Neuron (in vitro differentiated cells): ENCODE results near the gene KRT15.

Experiments used
- H2AFZ ChIP-seq: one replicate; pipeline ENCODE4 v1.6.1; 2013; ENCODE audit warnings: low read depth, mild to moderate bottlenecking, inconsistent platforms, low read length, moderate library complexity
- H3K27me3 ChIP-seq: one replicate; pipeline ENCODE4 v1.6.1; 2013; ENCODE audit warnings: low read length; ENCODE audit not compliant: insufficient read depth
- H3K36me3 ChIP-seq: one replicate; pipeline ENCODE4 v1.6.1; 2013; ENCODE audit warnings: low read length; ENCODE audit not compliant: insufficient read depth
- H3K4me1 ChIP-seq: one replicate; pipeline ENCODE4 v1.6.1; 2013; ENCODE audit warnings: low read length; ENCODE audit not compliant: insufficient read depth
- H3K4me3 ChIP-seq: 2 replicates; pipeline ENCODE4 v1.5.1; 2013; ENCODE audit warnings: mild to moderate bottlenecking, low read length, moderate library complexity
- H3K9me3 ChIP-seq: one replicate; pipeline ENCODE4 v1.6.1; 2013; ENCODE audit warnings: low read length

KRT15 gene

DNA sequence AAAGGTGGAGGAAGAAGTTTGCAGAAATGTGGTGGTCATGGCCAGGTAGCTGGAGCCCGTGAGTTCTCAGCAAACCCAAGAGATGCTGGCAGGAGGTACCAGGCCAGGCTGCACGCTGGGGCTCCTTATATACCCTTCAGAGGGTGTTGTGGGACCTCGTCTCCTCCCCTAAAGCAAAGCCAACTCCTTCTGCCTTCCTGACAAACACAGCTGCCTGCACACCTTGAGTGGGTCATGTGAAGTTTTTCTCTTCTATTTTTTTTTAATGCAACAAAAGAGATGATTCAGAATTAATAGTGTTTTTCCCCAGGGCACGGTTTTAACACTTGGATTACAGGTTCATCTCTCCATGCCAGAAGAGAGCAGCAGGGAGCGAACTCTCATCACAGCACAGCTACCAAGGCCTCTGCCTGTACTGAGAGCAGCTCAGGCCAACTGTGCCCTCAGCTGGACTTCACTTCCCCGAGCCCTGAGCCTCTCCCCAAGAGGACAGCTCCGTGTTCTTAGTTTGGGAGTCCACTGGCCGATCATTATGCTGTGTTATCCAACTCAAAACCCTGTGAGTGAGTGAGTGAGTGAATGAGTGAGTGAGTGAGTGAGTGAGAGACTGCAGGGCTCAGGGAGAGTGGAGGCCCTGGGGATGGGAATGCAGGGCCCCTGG, at the start of gene KRT15:
TSS of gene KRT15 (minus strand) at position 102 of the 661 bp plus-strand sequence. CDS start at position 39, 63 bp downstream.
- Histone ChIP-seq H2AFZ (no peak within 1 kb of the TSS), H3K27me3 (peaks cover 6% of the 10 kb centered on the region), H3K4me3 (no peak within 1 kb of the TSS), H3K36me3 (no peaks in the 10 kb centered on the region), H3K4me1 (no peaks in the 10 kb centered on the region), H3K9me3 (no peaks in the 10 kb centered on the region)

DNA sequence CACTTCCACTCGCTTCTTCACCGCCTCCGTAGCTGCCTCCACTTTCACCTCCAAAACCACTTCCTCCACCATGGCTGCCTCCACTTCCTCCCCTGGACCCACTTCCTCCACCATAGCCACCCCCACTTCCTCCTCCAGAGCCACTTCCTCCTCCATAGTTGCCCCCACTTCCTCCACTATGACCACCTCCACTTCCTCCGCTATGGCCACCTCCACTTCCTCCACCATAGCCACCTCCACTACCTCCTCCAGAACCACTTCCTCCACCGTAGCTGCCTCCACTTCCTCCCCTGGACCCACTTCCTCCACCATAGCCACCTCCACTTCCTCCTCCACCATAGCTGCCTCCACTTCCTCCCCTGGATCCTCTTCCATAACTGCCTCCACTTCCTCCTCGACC, 48.6 kb upstream of the KRT15 start:
- Histone ChIP-seq H2AFZ (no peak overlapping the region), H3K27me3 (no peaks in the 10 kb centered on the region), H3K4me1 (no peaks in the 10 kb centered on the region), H3K36me3 (no peaks in the 10 kb centered on the region), H3K4me3 (no peak overlapping the region), H3K9me3 (no peaks in the 10 kb centered on the region)

DNA sequence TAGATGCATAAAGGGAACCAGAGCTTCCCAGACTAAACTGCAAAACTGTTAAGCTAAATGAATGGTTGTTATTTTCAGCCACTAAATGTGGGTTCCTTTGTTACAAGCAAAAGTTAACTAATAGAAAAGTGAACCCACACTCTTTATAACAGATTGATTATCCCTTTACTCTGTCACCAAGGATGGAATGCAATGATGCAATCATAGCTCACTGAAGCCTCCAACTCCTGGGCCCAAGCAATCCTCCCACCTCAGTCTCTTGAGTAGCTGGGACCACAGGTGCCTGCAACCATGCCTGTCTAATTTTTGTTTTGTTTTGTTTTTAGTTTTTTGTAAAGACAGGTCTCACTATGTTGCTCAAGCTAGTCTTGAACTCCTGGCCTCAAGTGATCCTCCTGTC, 46.6 kb upstream of the KRT15 start:
- Histone ChIP-seq H2AFZ (no peak overlapping the region), H3K9me3 (no peaks in the 10 kb centered on the region), H3K27me3 (no peaks in the 10 kb centered on the region), H3K36me3 (no peaks in the 10 kb centered on the region), H3K4me3 (no peak overlapping the region), H3K4me1 (no peaks in the 10 kb centered on the region)

DNA sequence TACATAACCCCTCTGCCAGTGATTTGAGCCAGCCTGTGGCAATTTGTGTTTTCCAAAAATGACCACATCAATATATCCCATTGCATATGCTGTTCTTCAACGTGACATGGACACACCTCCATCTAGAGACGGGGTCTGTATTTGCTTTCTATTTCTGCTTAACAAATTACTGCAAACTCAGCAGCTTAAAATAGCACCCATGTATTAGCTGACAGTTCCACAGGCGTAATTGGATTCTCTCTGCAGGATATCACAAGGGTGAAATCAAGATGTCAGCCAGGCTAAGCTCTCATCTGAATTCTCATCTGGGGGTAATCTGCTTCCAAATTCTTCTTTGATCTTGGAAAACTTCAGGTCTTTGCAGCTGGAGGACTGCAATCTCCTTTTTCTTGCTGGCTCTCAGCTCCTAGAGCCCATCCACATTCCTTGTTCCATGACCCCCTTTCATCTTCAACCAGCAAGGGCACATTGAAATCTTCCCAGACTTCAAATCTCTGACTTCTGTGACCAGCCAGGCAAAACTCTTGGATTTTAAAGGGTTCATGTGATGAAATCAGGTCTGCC, 45.0 kb upstream of the KRT15 start:
- Histone ChIP-seq H3K36me3 (no peaks in the 10 kb centered on the region), H3K4me1 (no peaks in the 10 kb centered on the region), H2AFZ (no peak overlapping the region), H3K27me3 (no peaks in the 10 kb centered on the region), H3K4me3 (no peak overlapping the region), H3K9me3 (no peaks in the 10 kb centered on the region)

DNA sequence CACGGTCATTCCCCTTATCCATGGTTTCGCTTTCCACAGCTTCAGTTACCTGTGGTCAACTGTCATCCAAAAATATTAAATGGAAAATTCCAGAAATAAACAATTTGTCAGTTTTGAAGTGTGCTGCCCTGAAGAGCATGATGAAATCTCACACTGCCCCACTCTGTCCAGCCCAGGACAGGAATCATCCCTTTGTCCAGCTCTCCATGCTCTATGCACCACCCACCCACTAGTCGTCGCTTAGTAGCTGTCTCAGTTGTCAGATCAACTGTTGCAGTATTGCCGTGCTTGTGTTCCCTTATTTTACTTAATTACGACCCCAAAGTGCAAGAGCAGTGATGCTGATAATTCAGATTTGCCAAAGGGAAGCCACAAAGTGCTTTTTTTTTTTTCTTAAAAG, 42.9 kb upstream of the KRT15 start:
- no peak overlapping the region for H2AFZ ChIP-seq
- no peaks in the 10 kb centered on the region for H3K4me1 ChIP-seq
- H3K9me3 ChIP-seq, result no peaks in the 10 kb centered on the region
- no peaks in the 10 kb centered on the region for H3K27me3 ChIP-seq
- no peak overlapping the region for H3K4me3 ChIP-seq
- H3K36me3 ChIP-seq, result no peaks in the 10 kb centered on the region

DNA sequence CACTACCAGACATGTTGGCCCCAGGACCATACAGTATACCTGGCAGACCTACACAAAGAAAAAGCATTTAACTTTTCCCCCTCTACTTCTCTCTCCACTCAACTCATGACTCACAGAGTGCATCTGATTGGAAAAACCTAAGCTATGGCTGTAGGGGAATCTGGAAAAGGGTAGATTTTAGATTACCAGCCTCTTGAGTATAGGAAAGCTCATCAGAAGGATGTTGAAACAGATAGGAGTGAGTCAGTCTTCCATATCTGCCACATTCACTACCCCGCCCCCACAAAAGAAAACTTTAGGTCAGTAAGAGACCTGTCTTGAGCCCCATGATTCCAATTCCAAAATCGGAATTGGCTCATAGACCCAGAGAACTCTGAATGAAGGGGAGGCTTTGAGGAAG, 40.9 kb upstream of the KRT15 start:
- Histone ChIP-seq H3K9me3 (no peaks in the 10 kb centered on the region), H3K4me1 (no peaks in the 10 kb centered on the region), H2AFZ (no peak overlapping the region), H3K27me3 (no peaks in the 10 kb centered on the region), H3K36me3 (no peaks in the 10 kb centered on the region), H3K4me3 (no peak overlapping the region)

DNA sequence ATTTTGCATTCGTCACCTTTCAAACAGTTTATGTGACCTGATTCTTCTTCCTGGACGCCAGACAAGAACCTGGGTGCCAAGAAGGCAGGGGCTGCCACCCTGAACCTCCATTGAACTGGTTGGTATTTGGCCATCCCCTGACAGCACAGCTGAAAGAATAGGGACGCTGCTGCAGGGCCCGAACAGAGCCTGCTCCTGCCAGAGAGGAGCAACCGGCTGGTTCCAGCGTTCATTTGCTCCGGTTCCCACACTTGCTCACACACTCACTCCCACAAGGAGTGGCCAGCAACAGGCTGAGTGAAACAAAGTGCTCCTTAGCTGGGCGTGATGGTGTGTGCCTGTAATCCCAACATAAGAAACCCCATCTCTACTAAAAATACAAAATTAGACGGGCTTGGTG, 38.2 kb upstream of the KRT15 start:
- Histone ChIP-seq H2AFZ (no peak overlapping the region), H3K27me3 (no peaks in the 10 kb centered on the region), H3K9me3 (no peaks in the 10 kb centered on the region), H3K4me1 (no peaks in the 10 kb centered on the region), H3K36me3 (no peaks in the 10 kb centered on the region), H3K4me3 (no peak overlapping the region)

DNA sequence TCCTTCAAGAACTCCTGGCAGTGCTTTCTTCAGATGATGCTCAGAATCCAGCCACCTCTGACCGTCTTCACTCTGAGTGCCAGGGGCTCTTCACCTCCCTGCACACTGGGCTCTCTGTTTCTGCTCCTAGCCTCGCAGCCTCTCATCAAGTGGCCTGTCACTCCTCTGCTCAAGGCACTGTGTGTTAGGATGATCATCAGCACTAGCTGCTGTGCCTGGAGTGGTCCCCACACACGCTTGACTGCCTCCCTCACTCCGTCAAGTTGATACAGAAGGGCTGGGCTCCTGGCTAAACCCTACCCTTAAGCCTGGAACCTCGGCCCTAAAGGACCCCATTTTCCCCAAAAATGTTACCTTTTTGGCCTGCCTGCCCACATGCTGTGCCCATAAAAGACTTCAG, 37.6 kb upstream of the KRT15 start:
- Histone ChIP-seq H3K27me3 (no peaks in the 10 kb centered on the region), H3K4me3 (no peak overlapping the region), H3K9me3 (no peaks in the 10 kb centered on the region), H3K36me3 (no peaks in the 10 kb centered on the region), H2AFZ (no peak overlapping the region), H3K4me1 (no peaks in the 10 kb centered on the region)

DNA sequence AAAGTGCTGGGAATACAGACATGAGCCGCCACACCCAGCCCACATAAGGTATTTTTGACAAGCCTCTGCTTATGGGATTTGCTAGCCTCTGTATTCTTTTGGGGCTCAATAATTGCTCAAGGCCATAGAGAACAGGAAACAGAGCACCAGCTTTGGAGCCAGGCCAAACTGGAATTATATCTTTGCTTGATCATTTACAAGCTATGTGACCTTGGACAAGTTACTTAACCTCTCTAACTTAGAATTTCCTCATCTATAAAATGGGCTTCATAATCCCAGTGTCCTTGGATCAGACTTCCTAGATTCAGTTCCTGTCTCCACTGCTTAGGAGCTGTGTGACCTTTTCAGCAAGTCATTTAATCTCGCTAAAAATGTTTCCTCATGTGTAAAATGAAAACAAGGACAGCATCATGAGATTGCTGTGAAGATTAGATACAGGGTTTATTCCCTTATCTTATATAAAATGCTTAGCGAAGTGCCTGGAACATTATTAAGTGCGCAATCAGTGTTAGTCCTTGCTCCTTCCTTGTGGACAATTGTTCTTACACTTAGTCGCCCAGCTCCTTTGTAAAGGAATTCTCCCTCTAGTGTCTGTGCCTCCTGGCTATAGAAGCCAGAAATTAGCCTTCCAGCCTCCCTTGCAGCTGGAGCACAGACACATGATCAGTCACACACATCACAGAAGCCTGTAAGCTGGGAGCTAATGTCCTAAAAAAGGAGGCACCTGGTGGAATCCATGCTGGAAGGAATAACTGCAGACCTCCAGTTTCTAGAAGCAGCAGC, 36.6 kb upstream of the KRT15 start:
- H3K4me3 ChIP-seq, result no peak overlapping the region
- H3K27me3 ChIP-seq, result no peaks in the 10 kb centered on the region
- H3K36me3 ChIP-seq, result no peaks in the 10 kb centered on the region
- H3K4me1 ChIP-seq, result no peaks in the 10 kb centered on the region
- H2AFZ ChIP-seq, result no peak overlapping the region
- H3K9me3 ChIP-seq, result no peaks in the 10 kb centered on the region

DNA sequence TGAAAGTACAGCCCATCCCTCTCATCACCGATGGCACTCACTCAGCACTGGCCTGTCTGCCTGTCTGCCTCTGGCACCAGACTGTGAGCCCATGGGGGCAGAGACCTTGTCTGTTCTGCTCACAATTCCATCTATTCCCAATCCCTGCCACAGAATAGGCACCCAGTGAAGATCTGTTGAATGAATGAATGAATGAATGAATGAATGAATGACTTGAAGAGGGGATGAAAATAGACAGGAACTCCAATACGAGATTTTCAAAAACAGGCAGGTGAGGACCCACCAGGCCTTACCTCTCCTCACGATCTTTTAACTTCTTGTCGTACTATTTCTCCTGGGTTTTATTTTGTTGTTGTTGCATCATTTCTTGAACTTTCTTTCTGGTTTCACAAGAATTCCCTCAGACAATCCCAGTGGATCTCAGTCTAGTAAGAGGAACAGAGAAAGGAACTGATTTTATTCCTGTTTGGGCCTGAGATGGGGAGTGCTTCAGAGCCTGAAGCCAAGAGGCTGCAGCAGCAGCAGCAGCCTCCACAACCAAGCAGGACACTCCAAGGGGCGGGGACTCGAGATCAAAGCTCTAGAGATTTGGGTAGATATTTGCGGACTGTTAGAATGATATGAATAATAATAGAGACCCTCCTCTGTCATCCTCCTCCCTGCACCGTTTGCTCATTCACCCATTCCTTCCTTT, 35.4 kb upstream of the KRT15 start:
- peaks cover 5% of the 10 kb centered on the region for H3K4me1 ChIP-seq
- no peaks in the 10 kb centered on the region for H3K36me3 ChIP-seq
- no peak overlapping the region for H2AFZ ChIP-seq
- H3K4me3 ChIP-seq, result no peak overlapping the region
- no peaks in the 10 kb centered on the region for H3K9me3 ChIP-seq
- no peaks in the 10 kb centered on the region for H3K27me3 ChIP-seq

DNA sequence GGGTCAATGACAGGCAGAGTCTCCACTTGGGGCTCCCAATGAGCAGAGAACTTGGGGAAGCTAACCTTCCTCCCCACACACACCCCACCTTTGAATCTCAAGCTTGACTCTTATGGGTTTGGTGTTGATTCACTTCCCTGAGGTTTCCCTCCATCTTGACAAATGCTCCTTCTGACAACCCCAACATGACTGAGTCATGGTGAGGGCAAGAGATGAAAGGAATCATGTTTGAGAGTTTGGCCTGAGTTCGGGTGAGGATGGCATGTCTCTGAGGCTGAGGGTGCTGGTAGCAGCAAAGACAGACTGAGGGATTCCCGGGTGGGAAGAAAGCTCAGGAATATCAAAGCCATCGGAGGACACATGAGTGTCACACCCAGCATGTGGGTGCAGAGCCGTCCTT, 34.5 kb upstream of the KRT15 start:
- Histone ChIP-seq H3K36me3 (no peaks in the 10 kb centered on the region), H3K4me3 (no peak overlapping the region)

DNA sequence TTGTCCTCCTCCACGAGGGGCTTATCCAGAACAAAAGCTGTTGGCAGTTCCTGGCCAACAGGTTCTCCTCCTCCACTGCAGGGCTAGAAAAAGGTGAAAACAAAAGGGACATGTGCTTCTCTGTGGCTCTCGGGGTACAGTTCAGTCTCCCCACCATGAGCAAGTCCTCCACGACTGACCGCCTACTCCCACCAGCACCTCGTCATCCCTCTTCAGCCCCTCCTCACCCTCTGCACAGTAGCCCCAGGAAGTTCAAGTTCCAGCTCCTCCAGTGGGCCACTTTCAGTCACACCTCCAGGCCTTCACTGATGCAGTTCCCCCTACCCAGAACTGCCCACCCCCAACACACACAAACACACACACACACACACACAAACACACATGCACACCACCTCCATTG, 33.8 kb upstream of the KRT15 start:
- Histone ChIP-seq H3K27me3 (no peaks in the 10 kb centered on the region), H3K4me1 (peaks cover 5% of the 10 kb centered on the region), H3K4me3 (no peak overlapping the region), H2AFZ (no peak overlapping the region), H3K36me3 (no peaks in the 10 kb centered on the region), H3K9me3 (no peaks in the 10 kb centered on the region)

More for the DNA sequence above, 34.5 kb upstream of the KRT15 start:
- Histone ChIP-seq H2AFZ (no peak overlapping the region), H3K4me1 (peaks cover 5% of the 10 kb centered on the region), H3K27me3 (no peaks in the 10 kb centered on the region), H3K9me3 (no peaks in the 10 kb centered on the region)

DNA sequence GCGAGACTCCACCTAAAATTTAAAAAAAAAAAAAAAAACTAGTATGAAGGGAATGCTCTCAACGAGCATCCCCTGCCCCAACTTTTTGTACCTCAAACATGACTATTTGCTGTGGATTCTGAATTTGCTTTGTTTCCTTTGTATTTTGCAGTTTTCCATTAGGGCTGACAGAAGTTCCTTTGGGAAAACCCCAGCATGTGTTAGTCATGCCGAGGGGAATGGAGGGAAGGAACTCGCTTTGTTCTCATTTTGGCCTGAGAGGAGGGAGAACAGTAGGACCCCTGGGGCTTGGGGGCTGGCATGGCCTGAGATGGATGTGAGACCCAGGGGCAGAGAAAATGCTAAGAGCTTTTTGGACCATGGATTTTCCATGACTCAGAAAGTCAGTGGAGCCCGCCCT, 32.7 kb upstream of the KRT15 start:
- H3K9me3 ChIP-seq, result no peaks in the 10 kb centered on the region
- H3K27me3 ChIP-seq, result no peaks in the 10 kb centered on the region
- H3K36me3 ChIP-seq, result no peaks in the 10 kb centered on the region
- peaks cover 5% of the 10 kb centered on the region for H3K4me1 ChIP-seq
- H3K4me3 ChIP-seq, result no peak overlapping the region
- H2AFZ ChIP-seq, result no peak overlapping the region
